Activated CD4-positive, alpha-beta T cell treated with anti-CD3 and anti-CD28 coated beads for 24 hours (primary cell): ENCODE measurements around the gene UTS2R.

Experiments used
- DNase-seq, 2 donors: peaks; one replicate each; pipeline ENCODE4 v3.0.0-alpha.2; 2020; ENCODE audit warnings: low read depth in 2 of 2

Gene UTS2R

DNA sequence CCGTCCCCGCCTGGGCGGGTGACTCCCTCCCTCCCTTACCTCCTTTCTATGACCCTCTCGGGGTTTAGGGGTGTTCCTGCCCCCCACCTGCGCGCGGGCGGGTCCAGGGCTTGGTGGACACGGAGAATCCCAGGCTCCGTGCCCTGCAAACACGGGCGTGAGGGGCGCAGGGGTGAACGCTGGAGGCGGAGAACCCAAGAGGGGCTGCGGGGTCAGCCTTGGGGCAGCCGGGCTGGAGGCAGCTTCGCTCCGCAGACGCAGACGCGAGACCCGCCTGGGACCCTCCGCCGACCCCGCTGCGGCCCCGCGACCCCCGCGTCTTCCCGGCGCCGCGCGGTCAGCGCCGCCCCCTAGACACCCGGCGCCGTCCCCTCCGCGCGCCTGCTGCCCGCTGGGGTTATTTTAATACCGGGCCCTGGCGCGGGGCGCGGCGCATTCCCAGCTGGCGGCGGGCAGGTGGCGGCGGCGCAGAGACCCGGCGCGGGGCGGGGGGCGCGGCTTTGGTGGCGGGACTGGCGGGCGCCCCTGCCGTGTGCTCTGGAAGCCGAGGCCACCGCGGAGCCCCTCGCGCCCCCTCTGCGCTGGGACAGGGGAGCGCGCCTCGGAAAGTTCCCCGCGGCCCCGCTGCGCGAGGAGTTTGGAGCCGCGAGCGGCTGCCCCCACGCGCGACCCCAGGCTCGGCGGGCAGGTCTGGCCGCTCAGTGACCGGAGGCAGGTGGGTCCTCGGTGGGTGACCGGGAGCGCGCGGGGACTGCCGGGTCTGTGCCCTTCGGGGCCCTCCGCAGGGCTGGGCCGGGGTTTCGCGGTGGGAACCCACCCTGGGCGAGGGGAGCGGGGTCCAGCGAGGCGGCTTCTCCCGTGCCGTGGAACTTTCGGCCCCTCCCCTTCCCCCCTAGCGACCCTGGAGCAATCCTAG is at the start of gene UTS2R:
Gene UTS2R (plus strand): TSS at position 433 of the 916 bp plus-strand sequence. CDS start 2,560 bp downstream, outside the sequence.
- no peak for DNase-seq

DNA sequence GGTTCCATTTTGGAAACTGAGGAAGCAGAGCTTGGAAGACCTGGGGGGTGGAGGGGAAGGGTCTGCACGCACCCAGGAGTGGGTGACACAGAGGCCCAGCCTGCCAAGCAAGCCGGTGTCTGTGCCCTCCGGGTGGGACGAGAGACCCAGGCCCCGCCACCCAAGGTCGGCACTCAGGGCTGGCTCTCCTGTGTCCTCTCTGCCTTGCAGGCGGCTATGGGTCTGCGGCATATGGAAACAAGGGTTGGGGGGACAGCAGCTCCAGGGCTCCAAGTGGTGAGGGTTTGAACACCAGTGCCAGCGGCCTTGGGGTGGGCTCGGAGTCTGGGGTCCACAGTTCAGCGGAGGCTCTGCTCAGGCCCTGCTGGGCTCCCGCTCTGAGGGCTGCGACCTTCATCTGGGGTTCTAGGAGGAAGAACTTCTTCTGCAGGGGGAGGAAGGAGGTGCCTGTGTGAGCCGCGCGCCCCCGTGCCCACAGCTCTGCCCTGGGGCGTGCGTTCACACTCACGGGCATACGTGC is 49.6 kb upstream of the UTS2R start:
- DNase-seq = no peak

DNA sequence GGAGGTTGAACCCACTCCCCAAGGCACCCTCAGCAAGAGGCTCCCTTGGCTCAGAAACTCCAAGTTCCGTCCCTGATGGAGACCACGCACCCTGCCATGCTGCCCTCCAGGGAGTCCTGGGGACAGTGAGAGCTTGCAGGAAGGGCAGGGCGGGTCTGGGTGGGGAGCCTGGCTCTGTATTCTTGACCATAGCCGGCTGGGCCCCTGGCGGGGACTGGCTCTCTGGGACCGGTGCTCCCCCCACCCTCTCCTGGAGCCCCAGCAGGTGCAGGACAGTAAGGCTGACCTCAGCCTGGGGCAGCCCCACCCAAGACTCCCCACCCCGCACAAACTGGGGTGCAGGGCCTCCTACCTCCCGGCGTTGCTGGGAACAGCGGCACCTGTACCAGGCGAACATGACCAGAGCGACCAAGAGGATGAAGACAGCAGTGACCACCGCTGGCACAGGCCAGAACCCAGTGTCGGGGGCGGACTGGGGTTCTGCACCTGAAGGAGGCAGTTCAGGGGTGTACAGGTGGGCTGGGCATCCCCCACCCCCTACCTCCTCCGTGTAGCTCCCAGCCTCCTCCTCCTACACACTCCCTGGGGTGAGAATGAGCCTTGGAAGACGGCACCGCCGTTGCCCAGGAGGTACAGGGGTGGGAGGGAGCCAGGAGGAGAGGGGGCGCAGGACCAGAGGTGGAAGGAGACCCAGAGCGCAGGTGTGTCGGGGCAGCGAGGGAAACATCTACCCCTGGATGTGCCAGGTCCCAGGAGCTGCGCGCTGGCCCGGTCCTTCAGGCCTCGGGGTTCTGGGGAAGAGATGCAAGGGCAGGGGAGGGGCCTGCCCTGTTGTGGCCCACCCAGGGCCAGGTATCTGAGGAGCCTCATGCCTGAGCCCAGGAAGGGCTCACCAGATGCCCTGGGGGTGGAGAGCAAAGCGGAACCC is 48.8 kb upstream of the UTS2R start:
- no peak for DNase-seq

DNA sequence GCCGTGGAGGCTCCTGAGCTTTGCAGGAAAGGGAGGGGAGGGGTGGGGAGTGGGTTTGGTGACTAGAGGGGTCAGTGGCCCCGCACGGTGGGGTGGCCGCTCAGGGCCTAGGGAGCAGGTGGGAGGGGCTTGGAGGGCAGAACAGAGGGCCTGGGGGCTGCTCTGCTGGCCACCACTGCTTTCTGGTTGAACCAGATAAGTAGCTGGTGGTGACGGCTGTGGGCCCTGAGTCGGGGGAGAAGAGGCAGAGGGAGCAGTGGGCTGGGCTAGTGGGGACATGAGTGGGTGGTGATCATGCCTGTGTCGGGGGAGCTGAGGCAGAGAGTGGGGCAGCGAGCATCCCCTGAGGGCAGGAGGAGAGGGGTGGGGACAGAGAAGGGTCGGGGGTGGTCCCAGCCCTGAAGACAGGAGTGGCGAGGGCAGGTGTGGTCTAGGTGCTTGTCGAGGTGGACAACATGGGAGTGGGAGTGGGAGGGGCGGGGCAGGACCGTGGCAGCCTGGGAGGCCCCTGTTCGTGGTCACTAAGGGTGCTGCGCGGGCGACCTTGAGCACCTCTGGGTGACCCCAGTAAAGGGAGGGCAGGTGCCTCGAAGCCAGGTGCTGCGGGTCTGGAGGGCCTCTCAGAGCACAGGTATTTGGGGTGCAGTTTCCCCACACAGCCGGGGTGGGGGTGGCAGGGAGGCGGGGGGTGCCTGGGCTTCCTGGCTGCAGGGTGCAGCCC is 47.9 kb upstream of the UTS2R start:
- no peak for DNase-seq

DNA sequence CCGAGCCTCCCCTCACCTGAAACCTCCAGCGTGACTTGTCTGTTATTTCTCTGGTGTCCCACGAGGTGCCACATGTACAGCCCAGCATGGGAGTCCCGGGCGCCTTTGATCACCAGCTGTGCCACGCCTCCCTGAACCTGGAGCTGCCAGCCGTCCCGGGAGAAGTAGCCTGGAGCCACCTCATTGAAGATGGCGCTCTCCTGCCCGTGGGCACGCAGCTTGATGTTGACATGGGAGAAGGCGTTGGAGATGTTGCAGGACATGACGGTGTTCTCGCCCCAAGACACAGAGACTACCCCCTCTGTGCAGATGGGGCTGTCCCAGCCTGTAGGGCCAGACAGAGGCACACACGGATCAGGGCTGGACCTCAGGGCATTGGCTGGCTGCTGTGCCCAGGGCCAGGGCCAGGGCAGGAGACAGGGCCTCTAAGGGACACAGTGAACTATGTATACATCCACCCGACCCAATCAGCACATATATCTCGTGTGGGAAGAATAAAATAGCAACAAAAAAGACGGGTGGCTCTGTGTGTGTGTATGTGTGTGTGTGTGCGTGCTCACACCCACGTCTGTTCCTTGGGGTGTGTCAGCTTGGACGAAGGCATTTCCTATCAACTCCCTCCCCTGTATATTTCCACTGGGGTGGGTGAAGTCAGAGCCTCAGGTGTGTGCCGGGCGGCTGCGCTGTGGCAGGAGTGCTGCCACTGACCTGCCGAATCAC is 46.8 kb upstream of the UTS2R start:
- DNase-seq = no peak

DNA sequence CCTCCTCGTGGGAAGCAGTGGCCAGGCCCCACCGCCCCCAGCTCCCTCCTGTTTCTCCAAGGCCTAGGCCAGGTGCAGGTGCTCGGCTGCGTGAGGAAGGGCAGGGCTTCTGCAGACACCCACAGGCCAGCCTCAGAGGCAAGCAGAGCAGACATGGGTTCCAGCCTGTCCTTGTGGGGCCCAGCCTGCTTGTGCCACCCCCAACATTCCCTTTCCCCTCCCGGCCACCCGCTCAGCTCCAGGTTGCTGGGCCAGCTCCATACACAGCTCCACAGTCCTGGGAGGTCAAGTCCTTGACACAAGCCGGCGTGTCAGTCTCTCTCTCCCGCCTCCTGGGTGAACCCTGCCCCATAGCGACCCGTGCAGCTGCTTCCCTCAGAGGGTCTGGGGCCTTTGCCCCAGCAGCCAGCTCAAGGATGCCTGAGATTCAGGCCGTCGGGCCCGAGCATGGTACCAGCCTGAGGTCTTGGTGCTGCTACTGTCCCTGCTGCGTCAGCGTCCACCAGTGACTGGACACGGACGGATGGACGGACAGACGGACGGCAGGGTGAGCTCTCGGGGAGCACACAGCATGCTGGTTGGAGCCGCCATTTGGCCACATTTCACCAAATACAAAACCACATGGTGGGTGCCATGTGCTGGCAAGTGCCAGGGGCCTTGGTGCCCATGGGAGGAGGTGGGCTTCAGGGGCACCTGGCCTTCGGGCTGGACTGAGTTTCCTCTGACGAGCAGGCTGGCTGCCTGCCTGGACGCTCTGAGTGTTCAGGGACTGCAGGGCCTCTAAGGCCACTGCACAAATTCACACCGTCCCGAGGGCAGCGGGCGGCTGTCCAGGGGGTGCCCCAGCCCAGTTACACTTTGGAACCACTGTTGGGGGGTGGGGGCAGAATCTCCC is 46.0 kb upstream of the UTS2R start:
- no peak for DNase-seq

DNA sequence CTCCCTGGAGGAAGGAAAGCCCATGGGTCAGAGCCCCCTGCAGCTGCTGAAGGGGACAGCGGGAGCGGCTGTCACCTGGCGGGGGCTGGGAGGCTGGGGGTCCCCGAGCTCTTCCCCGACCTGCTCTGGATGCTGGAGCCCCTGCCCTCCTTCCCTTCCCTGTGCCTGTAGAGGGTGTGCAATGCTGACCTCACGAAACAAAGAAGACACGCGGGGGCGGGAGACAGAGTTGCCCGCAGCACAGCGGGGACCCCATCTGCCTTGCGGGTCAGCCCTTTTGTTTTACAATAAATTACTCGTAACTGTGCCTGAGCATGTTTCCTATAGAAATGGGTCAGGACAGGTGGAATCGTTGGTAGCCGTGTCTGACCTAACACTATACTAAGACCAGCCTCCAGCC is 44.3 kb upstream of the UTS2R start:
- DNase-seq = no peak

DNA sequence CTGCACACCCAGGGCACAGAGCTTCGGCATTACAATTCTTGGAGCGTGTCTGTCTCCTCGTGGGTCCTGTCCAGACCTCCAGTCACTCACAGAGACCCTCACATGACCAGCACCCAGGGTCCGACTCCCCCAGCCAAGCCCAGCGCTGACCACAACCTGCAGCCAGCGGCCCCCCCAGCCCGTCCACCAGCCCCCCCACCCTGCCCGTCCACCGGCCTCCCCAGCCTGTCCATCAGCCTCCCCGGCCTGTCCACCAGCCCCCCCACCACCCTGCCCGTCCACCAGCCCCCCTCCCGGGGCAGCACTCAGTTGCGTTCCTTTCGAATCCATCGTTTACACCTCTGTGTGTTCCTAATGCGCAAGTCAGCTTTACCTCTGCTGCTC is 43.8 kb upstream of the UTS2R start:
- no peak for DNase-seq

DNA sequence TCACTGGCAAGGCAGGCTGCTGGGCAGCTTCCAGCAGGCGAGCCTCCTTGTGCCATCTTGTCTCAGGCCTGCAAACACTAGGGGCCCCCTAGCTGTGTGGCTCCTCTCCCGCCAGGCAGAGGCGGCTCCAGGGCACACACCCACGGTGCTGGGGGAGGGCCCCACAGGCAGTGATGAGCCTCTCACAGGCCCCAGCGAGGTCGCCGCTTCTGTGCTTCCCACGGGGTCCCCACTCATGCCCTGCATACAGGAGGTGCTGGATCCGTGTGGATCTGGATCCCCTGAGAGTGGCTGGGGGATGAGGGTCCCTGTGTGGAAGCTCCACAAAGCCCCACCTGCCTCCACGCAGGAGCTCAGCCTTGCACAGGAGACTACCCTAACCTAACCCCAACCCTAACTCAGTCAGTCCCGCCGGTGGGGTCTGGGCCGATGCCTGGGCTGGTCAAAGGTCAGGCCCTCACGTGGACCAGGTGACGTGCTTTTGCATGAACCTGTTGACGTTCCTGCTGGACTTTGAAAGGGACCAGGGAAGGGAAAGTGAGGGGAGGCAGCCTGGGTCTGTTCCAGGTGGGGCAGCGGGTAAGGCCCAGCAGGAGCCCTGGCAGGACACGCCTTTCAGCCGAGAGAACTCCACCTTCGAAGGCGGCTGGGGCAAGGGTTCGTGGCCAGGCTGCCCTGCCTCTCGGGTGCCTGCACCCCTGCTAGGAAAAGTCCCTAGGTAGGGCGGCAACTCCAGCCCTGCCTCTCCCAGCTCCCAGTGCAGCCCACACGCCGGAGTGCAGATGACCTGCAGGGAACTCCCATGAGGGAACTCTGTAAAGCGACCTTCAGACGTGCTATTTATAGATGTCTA is 43.2 kb upstream of the UTS2R start:
- DNase-seq = no peak

DNA sequence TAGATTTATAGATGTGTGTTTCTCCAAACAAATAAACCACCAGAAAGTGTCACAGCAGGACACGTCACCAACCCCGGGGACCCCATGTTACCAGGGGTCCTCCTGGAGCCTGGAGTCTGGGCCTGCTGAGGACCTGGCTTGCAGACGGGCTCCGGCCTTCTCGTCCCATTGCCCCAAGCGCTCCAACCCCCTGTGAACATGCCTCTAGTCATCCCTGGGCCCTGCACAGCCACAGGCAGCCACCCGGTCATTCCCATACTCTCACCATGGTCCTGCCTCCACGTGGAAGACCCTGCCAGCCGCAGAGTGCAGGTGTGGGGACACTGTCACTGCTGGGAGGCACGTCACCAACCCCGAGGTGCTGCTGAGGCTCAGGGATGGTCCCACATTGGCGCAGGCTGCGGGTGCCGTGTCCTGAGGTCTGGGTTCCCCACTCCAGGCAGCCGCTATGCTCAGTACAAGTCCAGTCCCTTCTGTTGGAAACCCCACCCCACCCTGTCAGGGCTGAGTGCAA is 42.5 kb upstream of the UTS2R start:
- no peak for DNase-seq

DNA sequence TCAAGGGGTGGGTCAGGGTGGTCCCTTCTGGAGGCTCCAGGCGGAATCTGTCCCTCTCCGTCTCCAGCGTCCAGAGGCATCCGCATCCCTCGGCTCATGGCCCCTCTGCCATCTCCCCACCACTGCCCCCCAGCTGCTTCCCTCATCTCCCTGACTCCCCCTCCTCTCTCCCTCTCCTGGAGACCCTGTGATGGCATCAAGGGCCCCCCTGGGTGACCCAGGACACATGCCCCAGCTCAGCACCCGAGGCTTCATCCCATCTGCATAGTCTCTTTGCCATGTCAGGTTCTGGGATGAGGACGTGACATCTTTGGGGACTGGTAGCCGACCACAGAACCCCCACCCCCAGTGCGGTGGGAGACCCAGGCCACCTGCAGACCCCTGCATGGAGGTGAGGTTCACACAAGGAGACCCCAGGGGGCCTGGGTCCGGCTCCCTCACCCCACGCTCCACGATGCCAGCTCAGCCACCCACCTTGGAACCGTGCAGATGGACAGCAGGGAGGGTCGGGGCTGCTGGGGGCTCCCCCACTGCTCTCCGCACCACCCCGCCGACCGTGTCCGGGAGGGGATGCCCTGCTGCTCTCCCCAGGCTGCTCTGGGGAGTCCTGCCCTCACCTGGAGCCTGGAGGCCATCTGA is 41.8 kb upstream of the UTS2R start:
- no peak for DNase-seq

DNA sequence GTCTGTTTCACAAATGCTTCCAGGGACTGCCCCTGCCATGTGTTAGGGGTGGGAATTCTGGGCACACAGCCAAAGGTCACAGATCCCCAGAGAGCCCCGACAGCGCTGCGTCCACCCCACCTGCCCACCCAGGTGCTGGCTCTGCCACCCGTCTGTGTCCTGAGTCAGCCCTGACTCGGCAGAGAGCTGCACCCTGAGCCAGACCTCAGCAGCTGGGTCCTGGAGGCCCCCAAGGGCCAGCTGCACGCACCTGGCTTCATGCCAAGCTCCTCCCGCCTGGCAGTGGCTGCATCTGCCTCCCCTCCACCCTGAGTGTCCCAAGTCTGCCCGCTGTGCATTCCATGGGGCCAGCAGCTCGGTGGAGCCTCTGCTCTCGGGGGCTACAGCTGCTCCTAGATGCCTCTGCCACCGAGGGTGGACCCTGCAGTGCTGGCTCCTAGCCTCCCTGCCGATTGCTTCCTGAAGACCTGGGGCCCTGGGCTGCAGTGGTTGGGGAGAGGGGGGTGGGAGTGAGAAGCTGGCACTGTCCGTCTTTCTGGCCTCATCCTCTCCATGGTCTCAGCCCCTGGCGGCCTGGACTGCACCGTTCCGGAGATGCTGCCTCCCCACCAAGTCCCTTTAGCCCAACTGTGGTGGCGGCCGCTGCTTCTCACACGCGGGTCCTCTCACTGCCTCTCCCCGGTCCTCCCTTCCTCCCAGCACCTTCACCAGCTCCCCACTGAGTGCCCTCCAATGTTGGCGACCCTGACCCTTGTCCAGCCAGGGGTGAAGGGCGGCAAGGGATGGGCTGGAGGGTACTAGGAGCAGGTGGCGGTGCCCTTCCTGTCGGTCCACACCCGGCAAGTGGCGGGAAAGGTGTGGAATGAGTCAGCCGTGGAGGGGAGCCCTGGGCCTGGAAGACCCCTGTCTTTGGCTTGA is 41.0 kb upstream of the UTS2R start:
- no peak for DNase-seq

DNA sequence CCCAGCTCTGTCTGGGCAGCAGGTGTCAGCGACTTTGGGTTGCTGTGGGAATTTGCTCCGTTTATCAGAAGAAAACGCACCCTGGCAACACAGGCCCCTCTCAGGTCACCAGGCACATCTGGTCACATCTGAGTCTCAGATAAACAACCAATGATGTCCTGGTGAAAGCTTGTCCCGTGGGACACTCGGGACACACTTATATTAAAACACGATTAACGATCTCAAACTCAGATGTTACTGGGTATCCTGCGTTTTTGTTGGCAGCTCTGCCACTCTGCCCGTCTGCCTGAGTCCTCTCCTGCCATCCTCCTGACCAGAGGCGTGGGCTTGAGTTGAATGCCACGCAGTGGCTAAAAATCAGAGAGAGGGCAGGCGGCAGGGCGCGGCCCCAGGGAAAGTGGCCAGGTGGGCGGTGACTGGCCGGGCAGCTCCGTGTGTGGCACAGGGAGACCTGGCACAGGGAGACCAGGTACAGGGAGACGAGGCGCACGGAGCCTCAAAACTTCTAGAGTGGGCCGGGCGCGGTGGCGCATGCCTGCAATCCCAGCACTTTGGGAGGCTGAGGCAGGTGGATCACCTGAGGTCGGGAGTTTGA is 40.1 kb upstream of the UTS2R start:
- DNase-seq = no peak

DNA sequence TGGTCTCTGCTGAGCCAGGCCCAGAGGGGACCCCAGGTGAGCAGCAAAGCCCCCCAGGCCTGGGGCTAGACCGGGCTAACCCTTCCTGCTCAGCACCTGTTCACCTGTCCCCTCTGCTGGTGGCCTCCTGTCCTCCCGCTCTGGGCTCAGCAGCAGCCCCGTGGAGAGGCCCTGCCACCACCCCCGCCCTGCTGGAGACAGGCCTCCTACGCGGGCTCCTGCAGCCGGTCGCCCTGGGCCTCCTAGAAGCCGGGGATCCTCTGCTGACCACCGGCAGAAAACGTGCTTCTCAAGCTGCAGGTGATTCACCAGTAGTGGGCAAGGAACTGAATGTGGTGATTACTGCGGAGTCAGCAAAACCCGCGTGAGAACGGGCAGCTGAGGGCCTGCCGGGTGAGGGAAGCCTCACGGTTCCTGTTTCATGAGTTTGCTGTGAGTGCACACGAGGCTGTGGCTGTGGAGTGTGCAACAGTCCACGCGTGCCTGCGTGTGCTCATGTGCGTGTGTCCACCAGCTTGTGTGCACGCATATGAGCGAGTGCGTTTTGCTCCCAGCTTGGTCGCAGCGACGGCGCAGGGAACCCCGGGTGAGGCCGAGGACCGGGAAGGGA is 38.8 kb upstream of the UTS2R start:
- no peak for DNase-seq

DNA sequence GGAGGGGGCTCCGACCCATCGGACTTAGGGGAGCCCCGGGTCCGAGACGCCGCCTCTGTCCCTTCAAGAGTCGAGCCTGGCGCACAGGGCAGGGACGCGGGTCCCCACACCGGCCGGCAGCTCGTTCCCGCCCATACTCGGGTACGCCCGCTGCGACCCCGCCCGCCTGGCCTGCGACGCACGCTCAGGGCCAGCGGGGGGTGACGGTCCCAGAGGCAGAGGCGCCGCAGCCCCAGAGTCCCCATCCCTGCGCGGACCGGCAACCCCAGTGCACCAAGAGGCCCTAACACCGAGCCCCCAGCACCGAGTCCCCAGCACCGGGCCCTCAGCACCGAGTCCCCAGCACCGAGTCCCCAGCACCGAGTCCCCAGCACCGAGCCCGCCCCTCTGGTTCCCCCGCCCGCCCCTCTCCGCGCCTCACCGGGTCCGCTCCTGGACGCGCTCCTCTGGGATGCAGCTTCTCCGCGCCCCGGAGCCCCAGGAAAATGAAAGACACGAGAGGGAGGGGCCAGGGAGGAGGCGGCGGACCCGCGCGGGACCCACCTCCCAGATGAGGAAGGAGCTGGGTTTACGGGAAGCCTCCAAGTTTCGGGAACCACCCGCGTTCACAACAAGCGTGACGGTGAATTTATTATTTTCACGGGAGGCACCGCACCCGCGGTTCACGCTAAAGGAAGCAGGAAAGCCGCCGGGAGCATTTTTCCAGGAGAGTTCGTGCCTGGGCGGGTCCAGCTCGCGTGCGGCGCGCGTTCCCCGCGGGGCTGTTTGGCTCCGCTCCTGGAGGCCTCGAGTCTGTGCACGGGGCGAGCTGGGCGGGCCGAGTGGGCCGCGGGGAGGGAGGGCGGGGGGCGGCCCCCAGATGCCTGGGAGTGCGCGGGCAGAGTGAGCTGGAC is 38.0 kb upstream of the UTS2R start, which contains the start of gene SECTM1:
Gene SECTM1 (minus strand): TSS at position 488 of the 893 bp plus-strand sequence. CDS start 6,526 bp downstream, outside the sequence.
- no peak for DNase-seq
